ENCODE data around the gene OPRL1. TPM values are rescaled to one million over a fixed set of nuclear protein-coding genes. Genes with fewer than 3 reads are reported as not detected.

The OPRL1 gene
- total and polyA plus RNA-seq, 12 donors = 0.19 to 1.3 (median 0.40) TPM

GRCh38 chr20:64077876-64078551 lies 1.9 kb upstream of the OPRL1 start:
- ATAC-seq = no peak

GRCh38 chr20:64078934-64079272 lies 979 bp upstream of the OPRL1 start:
- Histone ChIP-seq H3K27ac (peak overlapping the region in 9 of 10 donors; percentile 67 to 95 (median 84)), H3K4me3 (peak overlapping the region; percentile 57 to 94 (median 84)), H3K4me1 (peaks cover 12 to 53% (median 36%) of the 10 kb centered on the region in 9 donors), H3K27me3 (peaks cover 0 to 4% (median 3%) of the 10 kb centered on the region in 7 donors), H3K9me3 (no peaks in the 10 kb centered on the region), H3K36me3 (peaks cover 0 to 25% (median 0%) of the 10 kb centered on the region in 9 donors)
- no peak for ATAC-seq
- intact Hi-C loops (cut with DNase I) = no loop called here
- no peak for DNase-seq
- no peak for TF ChIP-seq CTCF (IDR thresholded peaks at IDR 0.05)
- WGBS, 2 donors = 31 to 47% methylated on average over 4 of the region's 4 CpGs

More at GRCh38 chr20:64077876-64078551, 1.9 kb upstream of the OPRL1 start:
- Histone ChIP-seq H3K27ac (peak overlapping the region in 3 of 10 donors; percentile 88 to 95 (median 89)), H3K27me3 (no peaks in the 10 kb centered on the region), H3K36me3 (peaks cover 0 to 34% (median 0%) of the 10 kb centered on the region in 9 donors), H3K9me3 (no peaks in the 10 kb centered on the region), H3K4me1 (peaks cover 9 to 46% (median 29%) of the 10 kb centered on the region in 9 donors), H3K4me3 (peak overlapping the region in 9 of 10 donors; percentile 57 to 94 (median 84))
- DNase-seq = no peak
- intact Hi-C loops (cut with DNase I) = no loop called here
- WGBS, 2 donors = 66 to 76% methylated on average over 15 of the region's 15 CpGs
- no peak for TF ChIP-seq CTCF (IDR thresholded peaks at IDR 0.05)

GRCh38 chr20:64079273-64080012 lies 439 bp upstream of the OPRL1 start, which contains the start of gene RGS19:
RGS19 (minus strand) TSS chr20:64079518; CDS start chr20:64076886, 2,632 bp downstream.
- intact Hi-C loops (cut with DNase I) = loop anchor here in 5 of 10 donors (5.0 kb wide), 2 partner anchors 38 to 43 kb away; no protein-coding TSS in a partner anchor
- Histone ChIP-seq H3K27ac (peak within 1 kb of the TSS; percentile 67 to 95 (median 86)), H3K36me3 (peaks cover 0 to 19% (median 0%) of the 10 kb centered on the region in 9 donors), H3K27me3 (peaks cover 0 to 9% (median 8%) of the 10 kb centered on the region in 7 donors), H3K4me3 (peak within 1 kb of the TSS; percentile 57 to 94 (median 84)), H3K4me1 (peaks cover 16 to 58% (median 41%) of the 10 kb centered on the region in 9 donors), H3K9me3 (no peaks in the 10 kb centered on the region)
- TF ChIP-seq CTCF (IDR thresholded peaks at IDR 0.05) = no peak
- ATAC-seq = peak; percentile 19 to 75 (median 58)
- 1 to 2% methylated on average over 27 to 73 of the region's 73 CpGs for WGBS, 2 donors
- DNase-seq = peak; percentile 76 to 83
